PC-3 (cell line): ENCODE data around the gene HMSD. TPM values are rescaled to one million over a fixed set of nuclear protein-coding genes. Genes with fewer than 3 reads are reported as not detected.

Experiments
- ATAC-seq: fragments of 200-7000 bp; cut with Tn5 transposase; 2 replicates; pipeline ENCODE4 v1.9.1; 2020; ENCODE audit warnings: mild to moderate bottlenecking, moderate library complexity
- BruUV-seq: library from RNA; stranded (reverse); fragments of 400-500 nt; replicated peaks from 2 replicates; lab custom pipeline; 2021; lab: Mats Ljungman, UMichigan
- CTCF ChIA-PET: fragments of 300-600 bp; sonication (Branson Sonifier 250); formaldehyde crosslinking; loops from one replicate; lab custom pipeline; 2022; ENCODE audit warnings: antibody characterized with exemption; lab: Charles Lee
- POLR2A ChIA-PET: fragments of 300-600 bp; sonication (Branson Sonifier 250); formaldehyde crosslinking; loops from one replicate; lab custom pipeline; 2022; ENCODE audit warnings: antibody characterized with exemption; ENCODE audit not compliant: unreplicated experiment; lab: Charles Lee
- DNase-seq: peaks from one replicate; pipeline ENCODE4 v3.0.0-alpha.2; 2015
- H2AFZ ChIP-seq: fragments of 300-600 bp; sonication (generic); 2 replicates; pipeline ENCODE4 v1.6.0; 2016; ENCODE audit warnings: antibody characterized with exemption, low read length
- H3F3A ChIP-seq: fragments of 300-600 bp; sonication (generic); one replicate; pipeline ENCODE4 v1.6.0; 2017; ENCODE audit warnings: antibody characterized with exemption, low read length, control low read depth, mild to moderate bottlenecking; ENCODE audit not compliant: unreplicated experiment
- H3K27ac ChIP-seq: fragments of 300-600 bp; sonication (generic); 2 replicates; pipeline ENCODE4 v1.5.1; 2016; ENCODE audit warnings: mild to moderate bottlenecking, low read length
- H3K27me3 ChIP-seq: fragments of 300-600 bp; sonication (generic); 2 replicates; pipeline ENCODE4 v1.6.1; 2016; ENCODE audit warnings: low read length, mixed read lengths
- H3K36me3 ChIP-seq: fragments of 300-600 bp; sonication (generic); 2 replicates; pipeline ENCODE4 v1.6.1; 2016; ENCODE audit warnings: low read depth, mixed run types, low read length, mixed read lengths
- H3K4me1 ChIP-seq: fragments of 300-600 bp; sonication (generic); 2 replicates; pipeline ENCODE4 v1.5.1; 2016; ENCODE audit warnings: low read length; ENCODE audit not compliant: insufficient read depth
- H3K4me2 ChIP-seq: fragments of 300-600 bp; sonication (generic); 2 replicates; pipeline ENCODE4 v1.6.0; 2016; ENCODE audit warnings: low read length
- H3K4me3 ChIP-seq: fragments of 300-600 bp; sonication (generic); 2 replicates; pipeline ENCODE4 v1.5.1; 2016; ENCODE audit warnings: mild to moderate bottlenecking, low read length, mixed read lengths
- H3K79me2 ChIP-seq: fragments of 300-600 bp; sonication (generic); 2 replicates; pipeline ENCODE4 v1.6.1; 2017; ENCODE audit warnings: low read length, mixed read lengths
- H3K9ac ChIP-seq: fragments of 300-600 bp; sonication (generic); 2 replicates; pipeline ENCODE4 v1.6.0; 2016; ENCODE audit warnings: mild to moderate bottlenecking, low read length
- H3K9me2 ChIP-seq: fragments of 300-600 bp; sonication (generic); replicated peaks from 2 replicates; pipeline ENCODE4 v1.6.1; 2016; ENCODE audit warnings: mixed run types, low read length, mixed read lengths
- H3K9me3 ChIP-seq: fragments of 300-600 bp; sonication (generic); 2 replicates; pipeline ENCODE4 v1.6.1; 2016; ENCODE audit warnings: low read length, mixed read lengths
- H4K20me1 ChIP-seq: fragments of 300-600 bp; sonication (generic); 2 replicates; pipeline ENCODE4 v1.6.1; 2016; ENCODE audit warnings: low read length, mixed read lengths
- EZH2 ChIP-seq: fragments of 300-600 bp; sonication (generic); IDR thresholded peaks from one replicate; pipeline ENCODE4 v1.6.1; 2017; ENCODE audit warnings: antibody characterized with exemption, mild to moderate bottlenecking, low read length; ENCODE audit not compliant: unreplicated experiment
- EZH2phosphoT487 ChIP-seq: fragments of 300-600 bp; sonication (generic); IDR thresholded peaks from 2 replicates; pipeline ENCODE4 v1.6.1; 2018; ENCODE audit warnings: mild to moderate bottlenecking, antibody characterized with exemption, low read length, borderline replicate concordance
- intact Hi-C: fragments of 100-400 bp; cut with micrococcal nuclease; formaldehyde crosslinking; loops from 2 replicates; pipeline ENCODE4 v1.9.0; 2023
- total RNA-seq: library from RNA; depleted of rRNA; stranded (reverse); fragments of >200 nt; gene quantifications from 2 replicates; pipeline ENCODE4 v1.2.3, GENCODE V29; 2014
- TF ChIP-seq, protein P1 (sequence below): fragments of 300-600 bp; sonication (generic); conservative IDR thresholded peaks from 2 replicates; pipeline ENCODE4 v1.5.1; 2017; ENCODE audit warnings: antibody characterized with exemption, low read depth, mild to moderate bottlenecking, low read length

HMSD gene
- total RNA-seq, 1 experiment from 2014 or later: 0.40 TPM

DNA sequence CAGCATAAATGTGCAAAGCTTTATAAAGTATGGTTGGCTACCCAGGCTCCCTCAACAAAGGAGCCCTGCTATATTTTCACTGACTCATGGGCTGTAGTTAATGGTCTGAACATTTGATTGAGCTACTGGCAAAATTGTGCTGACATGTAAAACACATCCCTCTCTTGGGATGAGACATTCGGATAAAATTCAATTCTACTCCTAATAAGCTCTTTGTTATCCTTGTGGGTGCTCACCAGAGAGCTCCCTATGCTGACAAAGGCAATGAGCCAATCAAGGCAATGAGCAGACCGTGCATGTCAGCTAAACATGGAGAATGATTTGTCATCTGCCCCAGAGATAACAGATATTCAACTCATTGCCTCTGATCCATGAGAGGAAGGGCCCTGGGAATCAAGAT is 48.5 kb downstream of the HMSD start:
- no peaks in the 10 kb centered on the region for H3F3A ChIP-seq
- no peaks in the 10 kb centered on the region for H3K79me2 ChIP-seq
- no peak overlapping the region for H3K27ac ChIP-seq
- H3K9me2 ChIP-seq: no peaks in the 10 kb centered on the region
- 0 out of 2 replicates have a peak, but pooled peaks cover 8% of the 10 kb centered on the region for H3K4me1 ChIP-seq
- no peaks in the 10 kb centered on the region for H3K27me3 ChIP-seq
- H3K9me3 ChIP-seq: peaks cover 13% of the 10 kb centered on the region; the same call in 1 of the 2 replicates
- no peak overlapping the region for H2AFZ ChIP-seq
- H4K20me1 ChIP-seq: no peaks in the 10 kb centered on the region
- ChIA-PET POLR2A (no interaction called here), CTCF (no interaction called here)
- 0 out of 2 replicates have a peak, but pooled peaks cover 7% of the 10 kb centered on the region for H3K36me3 ChIP-seq
- DNase-seq (no peak), ATAC-seq (no peak)
- TF ChIP-seq EZH2phosphoT487 (no peak), EZH2 (no peak)
- TF ChIP-seq, protein P1, sequence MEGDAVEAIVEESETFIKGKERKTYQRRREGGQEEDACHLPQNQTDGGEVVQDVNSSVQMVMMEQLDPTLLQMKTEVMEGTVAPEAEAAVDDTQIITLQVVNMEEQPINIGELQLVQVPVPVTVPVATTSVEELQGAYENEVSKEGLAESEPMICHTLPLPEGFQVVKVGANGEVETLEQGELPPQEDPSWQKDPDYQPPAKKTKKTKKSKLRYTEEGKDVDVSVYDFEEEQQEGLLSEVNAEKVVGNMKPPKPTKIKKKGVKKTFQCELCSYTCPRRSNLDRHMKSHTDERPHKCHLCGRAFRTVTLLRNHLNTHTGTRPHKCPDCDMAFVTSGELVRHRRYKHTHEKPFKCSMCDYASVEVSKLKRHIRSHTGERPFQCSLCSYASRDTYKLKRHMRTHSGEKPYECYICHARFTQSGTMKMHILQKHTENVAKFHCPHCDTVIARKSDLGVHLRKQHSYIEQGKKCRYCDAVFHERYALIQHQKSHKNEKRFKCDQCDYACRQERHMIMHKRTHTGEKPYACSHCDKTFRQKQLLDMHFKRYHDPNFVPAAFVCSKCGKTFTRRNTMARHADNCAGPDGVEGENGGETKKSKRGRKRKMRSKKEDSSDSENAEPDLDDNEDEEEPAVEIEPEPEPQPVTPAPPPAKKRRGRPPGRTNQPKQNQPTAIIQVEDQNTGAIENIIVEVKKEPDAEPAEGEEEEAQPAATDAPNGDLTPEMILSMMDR: no peak
- H3K4me3 ChIP-seq: no peak overlapping the region
- BruUV-seq: no TSS peak
- H3K4me2 ChIP-seq: no peak overlapping the region
- intact Hi-C loops: no loop called here
- no peak overlapping the region for H3K9ac ChIP-seq

DNA sequence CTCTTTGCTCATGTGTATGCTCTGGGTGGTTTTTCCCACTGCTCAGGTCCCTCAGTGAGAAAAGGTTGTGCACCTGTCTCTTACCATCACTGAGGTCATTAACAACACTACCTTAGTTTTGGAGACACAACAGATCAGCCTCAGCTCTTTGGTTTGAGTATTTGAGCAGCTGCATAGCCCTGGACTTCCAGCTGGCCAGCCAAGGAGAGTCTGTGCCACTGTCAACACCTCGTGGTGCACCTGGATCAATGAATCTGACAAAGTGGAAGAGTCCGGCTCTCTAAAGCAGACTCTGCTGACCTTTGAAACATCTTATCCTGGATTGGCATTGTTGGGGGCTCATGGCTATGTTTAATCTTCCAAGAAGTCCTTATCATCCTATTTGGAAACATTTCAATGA is 50.8 kb downstream of the HMSD start:
- no peak overlapping the region for H3K4me2 ChIP-seq
- no peaks in the 10 kb centered on the region for H3K27me3 ChIP-seq
- H3F3A ChIP-seq: no peaks in the 10 kb centered on the region
- H3K4me1 ChIP-seq: 0 out of 2 replicates have a peak, but pooled peaks cover 8% of the 10 kb centered on the region
- peaks cover 13% of the 10 kb centered on the region; the same call in 1 of the 2 replicates for H3K9me3 ChIP-seq
- ChIA-PET CTCF (no interaction called here), POLR2A (no interaction called here)
- no peak for DNase-seq
- H3K9ac ChIP-seq: no peak overlapping the region
- no peak for TF ChIP-seq EZH2phosphoT487
- TF ChIP-seq EZH2: no peak
- TF ChIP-seq, protein P1: no peak
- intact Hi-C loops: no loop called here
- H3K9me2 ChIP-seq: no peaks in the 10 kb centered on the region
- no peaks in the 10 kb centered on the region for H3K79me2 ChIP-seq
- H3K4me3 ChIP-seq: no peak overlapping the region
- H4K20me1 ChIP-seq: no peaks in the 10 kb centered on the region
- ATAC-seq: no peak
- H3K27ac ChIP-seq: no peak overlapping the region
- no TSS peak for BruUV-seq
- 0 out of 2 replicates have a peak, but pooled peaks cover 7% of the 10 kb centered on the region for H3K36me3 ChIP-seq
- no peak overlapping the region for H2AFZ ChIP-seq

DNA sequence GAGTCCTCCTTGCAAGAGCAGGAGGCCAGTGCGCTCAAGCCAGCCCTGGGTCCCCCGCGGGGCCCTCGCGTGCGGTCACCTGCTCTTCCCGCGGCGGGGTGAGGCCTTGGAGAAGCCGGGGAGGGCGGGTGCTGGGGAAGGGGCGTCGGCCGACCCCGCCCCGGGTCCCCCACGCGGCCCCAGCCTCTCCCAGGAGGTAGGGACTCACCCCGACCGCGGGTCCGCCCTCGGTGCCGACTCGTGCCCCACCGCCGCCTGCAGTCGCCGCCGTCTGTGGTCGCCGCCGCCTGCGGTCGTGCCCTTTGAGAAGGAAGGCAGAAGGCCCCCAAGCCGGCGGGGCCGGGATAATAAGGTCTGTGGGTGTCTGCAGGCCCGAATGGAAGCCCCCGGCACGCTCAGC is 53.5 kb downstream of the HMSD start:
- H3K9me3 ChIP-seq: no peaks in the 10 kb centered on the region
- DNase-seq (no peak), ATAC-seq (no peak)
- CTCF ChIA-PET: no interaction called here
- POLR2A ChIA-PET: no interaction called here
- no peaks in the 10 kb centered on the region for H3K79me2 ChIP-seq
- H4K20me1 ChIP-seq: no peaks in the 10 kb centered on the region
- H3K27ac ChIP-seq: no peak overlapping the region
- no TSS peak for BruUV-seq
- H3K9me2 ChIP-seq: no peaks in the 10 kb centered on the region
- H3K36me3 ChIP-seq: no peaks in the 10 kb centered on the region
- H3K4me2 ChIP-seq: no peak overlapping the region
- TF ChIP-seq EZH2phosphoT487: no peak
- TF ChIP-seq, protein P1: no peak
- TF ChIP-seq EZH2: no peak
- no peak overlapping the region for H3K4me3 ChIP-seq
- H3K4me1 ChIP-seq: no peaks in the 10 kb centered on the region
- H3F3A ChIP-seq: no peaks in the 10 kb centered on the region
- H3K9ac ChIP-seq: no peak overlapping the region
- no peaks in the 10 kb centered on the region for H3K27me3 ChIP-seq
- H2AFZ ChIP-seq: no peak overlapping the region
- intact Hi-C loops: no loop called here
